B cell (primary cell): ENCODE data around the gene SCFD1.

Source experiments
- CTCF ChIP-seq: fragments of 200-600 bp; IDR thresholded peaks from one replicate; pipeline ENCODE4 v1.8.0; 2022; ENCODE audit warnings: antibody characterized with exemption, mild to moderate bottlenecking
- EZH2 ChIP-seq: IDR thresholded peaks from 2 replicates; pipeline ENCODE4 v1.6.1; 2012; ENCODE audit warnings: borderline replicate concordance, low read depth, mild to moderate bottlenecking, moderate library complexity, low read length; ENCODE audit not compliant: insufficient read depth, poor library complexity, severe bottlenecking

- no peak for TF ChIP-seq EZH2
- peak; percentile 25 for TF ChIP-seq CTCF
Observed at GRCh38 chr14:30681752-30682355, 59.7 kb downstream of the SCFD1 start.
